Measurements from ENCODE around the gene CFAP100. TPM values are rescaled to one million over a fixed set of nuclear protein-coding genes. Genes with fewer than 3 reads are reported as not detected.
A peak's percentile ranks its signal among the peaks of the same experiment; 100 is the strongest.

CFAP100 gene
- total and polyA plus RNA-seq, 2 of the 4 experiments (the other 2 are of a cell fraction), result not detected

GRCh38 chr3:126433105-126433430 lies 38.4 kb downstream of the CFAP100 start:
- ChIA-PET CTCF (no interaction called here), POLR2A (ENCODE audit: unreplicated experiment) (no interaction called here)
- no peaks in the 10 kb centered on the region for H3K9me3 ChIP-seq (ENCODE audit: control insufficient read depth, insufficient read depth, low read length)
- no peak overlapping the region for H2BK15ac ChIP-seq (ENCODE audit: low read depth, low read length)
- no peak overlapping the region for H3K4me2 ChIP-seq (ENCODE audit: low read depth, low read length)
- no peak overlapping the region for H2BK5ac ChIP-seq (ENCODE audit: low read depth, low read length, poor library complexity, severe bottlenecking)
- H3K27me3 ChIP-seq (ENCODE audit: control insufficient read depth, insufficient read depth, low read length), result no peaks in the 10 kb centered on the region
- no peak for ATAC-seq (ENCODE audit: low read depth)
- no peak overlapping the region for H2BK120ac ChIP-seq (ENCODE audit: low read depth, low read length)
- peak overlapping the region; percentile 31 for H2AK9ac ChIP-seq (replicated peaks; ENCODE audit: low read depth, low read length, poor library complexity)
- no peak overlapping the region for H4K5ac ChIP-seq (ENCODE audit: low read depth, low read length)
- H3K9me1 ChIP-seq (ENCODE audit: insufficient read depth, low read length), result no peaks in the 10 kb centered on the region; the same call in 1 of the 2 replicates
- no CpG with 5 or more reads among the region's 6 CpGs for WGBS, 2 experiments (ENCODE audit: extremely low coverage in 2 of 2, insufficient read length in 1 of 2)
- TF ChIP-seq FOS (IDR thresholded peaks at IDR 0.05; ENCODE audit: low read depth, low read length), result no peak
- no peak for TF ChIP-seq USF2 (IDR thresholded peaks at IDR 0.05; ENCODE audit: low read depth, low read length)
- no peak for TF ChIP-seq BHLHE40 (IDR thresholded peaks at IDR 0.05; ENCODE audit: low read depth, low read length)
- no peak for TF ChIP-seq MAZ (IDR thresholded peaks at IDR 0.05; ENCODE audit: borderline replicate concordance, low read depth, low read length)
- no peak for TF ChIP-seq MAFK (IDR thresholded peaks at IDR 0.05; ENCODE audit: low read depth, low read length)
- TF ChIP-seq MXI1 (IDR thresholded peaks at IDR 0.05; ENCODE audit: borderline replicate concordance, low read depth, low read length), result no peak
- TF ChIP-seq NFE2L2 (IDR thresholded peaks at IDR 0.05; ENCODE audit: low read depth, low read length), result no peak
- TF ChIP-seq POLR2A (IDR thresholded peaks at IDR 0.05; ENCODE audit: low read depth, low read length), result no peak
- no peak for TF ChIP-seq CEBPB (IDR thresholded peaks at IDR 0.05; ENCODE audit: low read depth, low read length)
- TF ChIP-seq CHD1 (IDR thresholded peaks at IDR 0.05; ENCODE audit: low read depth, low read length), result no peak
- TF ChIP-seq RAD21 (IDR thresholded peaks at IDR 0.05; ENCODE audit: low read length), result no peak
- TF ChIP-seq RCOR1 (IDR thresholded peaks at IDR 0.05; ENCODE audit: insufficient replicate concordance, low read length), result no peak
- TF ChIP-seq SMC3 (IDR thresholded peaks at IDR 0.05; ENCODE audit: low read depth, low read length), result no peak
- TF ChIP-seq, protein P1, sequence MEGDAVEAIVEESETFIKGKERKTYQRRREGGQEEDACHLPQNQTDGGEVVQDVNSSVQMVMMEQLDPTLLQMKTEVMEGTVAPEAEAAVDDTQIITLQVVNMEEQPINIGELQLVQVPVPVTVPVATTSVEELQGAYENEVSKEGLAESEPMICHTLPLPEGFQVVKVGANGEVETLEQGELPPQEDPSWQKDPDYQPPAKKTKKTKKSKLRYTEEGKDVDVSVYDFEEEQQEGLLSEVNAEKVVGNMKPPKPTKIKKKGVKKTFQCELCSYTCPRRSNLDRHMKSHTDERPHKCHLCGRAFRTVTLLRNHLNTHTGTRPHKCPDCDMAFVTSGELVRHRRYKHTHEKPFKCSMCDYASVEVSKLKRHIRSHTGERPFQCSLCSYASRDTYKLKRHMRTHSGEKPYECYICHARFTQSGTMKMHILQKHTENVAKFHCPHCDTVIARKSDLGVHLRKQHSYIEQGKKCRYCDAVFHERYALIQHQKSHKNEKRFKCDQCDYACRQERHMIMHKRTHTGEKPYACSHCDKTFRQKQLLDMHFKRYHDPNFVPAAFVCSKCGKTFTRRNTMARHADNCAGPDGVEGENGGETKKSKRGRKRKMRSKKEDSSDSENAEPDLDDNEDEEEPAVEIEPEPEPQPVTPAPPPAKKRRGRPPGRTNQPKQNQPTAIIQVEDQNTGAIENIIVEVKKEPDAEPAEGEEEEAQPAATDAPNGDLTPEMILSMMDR (conservative IDR thresholded peaks at IDR 0.05; ENCODE audit: low read depth, low read length), result no peak
- TF ChIP-seq, protein P2, sequence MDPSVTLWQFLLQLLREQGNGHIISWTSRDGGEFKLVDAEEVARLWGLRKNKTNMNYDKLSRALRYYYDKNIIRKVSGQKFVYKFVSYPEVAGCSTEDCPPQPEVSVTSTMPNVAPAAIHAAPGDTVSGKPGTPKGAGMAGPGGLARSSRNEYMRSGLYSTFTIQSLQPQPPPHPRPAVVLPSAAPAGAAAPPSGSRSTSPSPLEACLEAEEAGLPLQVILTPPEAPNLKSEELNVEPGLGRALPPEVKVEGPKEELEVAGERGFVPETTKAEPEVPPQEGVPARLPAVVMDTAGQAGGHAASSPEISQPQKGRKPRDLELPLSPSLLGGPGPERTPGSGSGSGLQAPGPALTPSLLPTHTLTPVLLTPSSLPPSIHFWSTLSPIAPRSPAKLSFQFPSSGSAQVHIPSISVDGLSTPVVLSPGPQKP (IDR thresholded peaks at IDR 0.05; ENCODE audit: borderline replicate concordance, low read depth, low read length), result no peak
- TF ChIP-seq RFX5 (IDR thresholded peaks at IDR 0.05; ENCODE audit: low read depth, low read length), result no peak
- dilution Hi-C loops (cut with HindIII; ENCODE audit: low sequenced_read_pairs, unreplicated experiment), result no loop called here
- no peak overlapping the region for H3K27ac ChIP-seq (ENCODE audit: insufficient read depth, low read length)
- no peak overlapping the region for H2AFZ ChIP-seq (replicated peaks; ENCODE audit: low read length, poor library complexity)
- BruUV-seq (replicated peaks), result no TSS peak
- no peak overlapping the region for H4K91ac ChIP-seq (ENCODE audit: insufficient read depth, low read depth, low read length)
- peaks cover 2% of the 10 kb centered on the region; the same call in 1 of the 2 replicates for H3K36me3 ChIP-seq (ENCODE audit: control insufficient read depth, insufficient read depth, low read length)
- no peak overlapping the region for H3K4me3 ChIP-seq (ENCODE audit: insufficient read depth, low read depth, low read length)
- H2BK20ac ChIP-seq (ENCODE audit: low read depth, low read length), result no peak overlapping the region
- no peak overlapping the region for H3K4ac ChIP-seq (ENCODE audit: low read depth, low read length)
- no peak overlapping the region for H2AK5ac ChIP-seq (ENCODE audit: low read depth, low read length)
- H3K14ac ChIP-seq (replicated peaks; ENCODE audit: low read depth, low read length), result no peak overlapping the region
- no peak overlapping the region for H3K18ac ChIP-seq (ENCODE audit: low read depth, low read length)
- H4K8ac ChIP-seq (ENCODE audit: low read depth in 2 of 2, low read length in 2 of 2), result no peak overlapping the region
- H3K56ac ChIP-seq (ENCODE audit: extremely low read depth, insufficient read depth, low read length), result no peak overlapping the region
- DNase-seq, result no peak
- no peaks in the 10 kb centered on the region for H3K4me1 ChIP-seq (ENCODE audit: control insufficient read depth, insufficient read depth, low read length)
- H4K20me1 ChIP-seq (ENCODE audit: insufficient read depth, low read length), result no peaks in the 10 kb centered on the region
- no peak overlapping the region for H3K23ac ChIP-seq (ENCODE audit: low read depth, low read length)
- no peak overlapping the region for H3K9ac ChIP-seq (ENCODE audit: low read depth, low read length)
- in situ Hi-C loops (cut with MboI; ENCODE audit: low sequenced_read_pairs), result no loop called here
- H3K79me1 ChIP-seq (ENCODE audit: low read depth in 1 of 2, low read length in 2 of 2), result no peaks in the 10 kb centered on the region
- intact Hi-C loops (cut with micrococcal nuclease), result no loop called here
